ENCODE measurements around the gene TRAPPC2L.

TRAPPC2L gene

DNA sequence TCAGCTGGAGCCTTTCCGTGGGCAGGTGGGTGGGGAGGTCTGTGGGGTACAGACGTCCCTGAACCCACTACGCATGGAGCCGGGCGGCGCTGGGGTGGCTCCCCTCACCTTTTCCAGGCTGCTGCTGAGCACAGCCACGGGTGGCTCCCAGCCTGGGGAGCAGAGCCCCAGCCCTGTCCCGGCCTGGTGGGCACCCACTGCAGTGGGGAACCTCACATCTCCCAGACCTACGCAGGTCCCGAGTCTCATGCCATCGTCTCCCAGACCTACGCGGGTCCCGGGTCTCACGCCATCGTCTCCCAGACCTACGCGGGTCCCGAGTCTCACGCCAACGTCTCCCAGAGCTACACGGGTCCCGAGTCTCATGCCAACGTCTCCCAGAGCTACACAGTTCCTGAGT, 28.2 kb upstream of the TRAPPC2L start:
- TF ChIP-seq, protein P1, sequence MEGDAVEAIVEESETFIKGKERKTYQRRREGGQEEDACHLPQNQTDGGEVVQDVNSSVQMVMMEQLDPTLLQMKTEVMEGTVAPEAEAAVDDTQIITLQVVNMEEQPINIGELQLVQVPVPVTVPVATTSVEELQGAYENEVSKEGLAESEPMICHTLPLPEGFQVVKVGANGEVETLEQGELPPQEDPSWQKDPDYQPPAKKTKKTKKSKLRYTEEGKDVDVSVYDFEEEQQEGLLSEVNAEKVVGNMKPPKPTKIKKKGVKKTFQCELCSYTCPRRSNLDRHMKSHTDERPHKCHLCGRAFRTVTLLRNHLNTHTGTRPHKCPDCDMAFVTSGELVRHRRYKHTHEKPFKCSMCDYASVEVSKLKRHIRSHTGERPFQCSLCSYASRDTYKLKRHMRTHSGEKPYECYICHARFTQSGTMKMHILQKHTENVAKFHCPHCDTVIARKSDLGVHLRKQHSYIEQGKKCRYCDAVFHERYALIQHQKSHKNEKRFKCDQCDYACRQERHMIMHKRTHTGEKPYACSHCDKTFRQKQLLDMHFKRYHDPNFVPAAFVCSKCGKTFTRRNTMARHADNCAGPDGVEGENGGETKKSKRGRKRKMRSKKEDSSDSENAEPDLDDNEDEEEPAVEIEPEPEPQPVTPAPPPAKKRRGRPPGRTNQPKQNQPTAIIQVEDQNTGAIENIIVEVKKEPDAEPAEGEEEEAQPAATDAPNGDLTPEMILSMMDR (conservative IDR thresholded peaks at IDR 0.05; ENCODE audit: low read length): no peak
- no peak overlapping the region for H3K4me3 ChIP-seq (ENCODE audit: low read length)
- DNase-seq (ENCODE audit: low read depth): no peak

DNA sequence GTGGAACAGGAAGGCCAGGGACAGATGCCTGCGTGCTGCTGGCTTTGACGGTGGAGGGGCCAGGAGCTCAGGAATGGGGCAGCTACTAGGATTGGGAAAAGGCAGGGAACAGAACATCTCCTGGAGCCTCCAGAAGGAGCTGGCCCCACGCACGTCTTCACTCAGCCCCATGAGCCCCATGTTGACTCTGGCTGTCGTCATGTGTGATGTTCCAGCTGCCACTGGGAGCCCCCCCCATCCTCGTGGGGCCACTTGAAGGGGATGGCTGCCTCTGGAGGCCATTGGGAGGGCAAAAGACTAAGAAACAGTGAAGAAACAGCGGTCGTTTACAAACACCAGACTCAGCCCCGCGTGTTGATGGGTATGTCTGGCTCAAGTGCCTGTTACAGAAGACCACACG, 26.7 kb upstream of the TRAPPC2L start:
- no peak for DNase-seq (ENCODE audit: low read depth)
- no peak overlapping the region for H3K4me3 ChIP-seq (ENCODE audit: low read length)
- TF ChIP-seq, protein P1 (conservative IDR thresholded peaks at IDR 0.05; ENCODE audit: low read length): no peak

- DNase-seq (ENCODE audit: low read depth): no peak
- no peak overlapping the region for H3K4me3 ChIP-seq (ENCODE audit: low read length)
- TF ChIP-seq, protein P1 (conservative IDR thresholded peaks at IDR 0.05; ENCODE audit: low read length): no peak
These were observed 26.1 kb upstream of the TRAPPC2L start for GRCh38 chr16:88830783-88831182.

GRCh38 chr16:88831838-88832237, 25.1 kb upstream of the TRAPPC2L start:
- TF ChIP-seq, protein P1 (conservative IDR thresholded peaks at IDR 0.05; ENCODE audit: low read length): no peak
- H3K4me3 ChIP-seq (ENCODE audit: low read length): no peak overlapping the region
- DNase-seq (ENCODE audit: low read depth): no peak

GRCh38 chr16:88833086-88833485, 23.8 kb upstream of the TRAPPC2L start:
- no peak for DNase-seq (ENCODE audit: low read depth)
- TF ChIP-seq, protein P1 (conservative IDR thresholded peaks at IDR 0.05; ENCODE audit: low read length): no peak
- H3K4me3 ChIP-seq (ENCODE audit: low read length): no peak overlapping the region

- DNase-seq (ENCODE audit: low read depth): no peak
- TF ChIP-seq, protein P1 (conservative IDR thresholded peaks at IDR 0.05; ENCODE audit: low read length): no peak
- no peak overlapping the region for H3K4me3 ChIP-seq (ENCODE audit: low read length)
These were observed 22.3 kb upstream of the TRAPPC2L start for GRCh38 chr16:88834670-88835069.

DNA sequence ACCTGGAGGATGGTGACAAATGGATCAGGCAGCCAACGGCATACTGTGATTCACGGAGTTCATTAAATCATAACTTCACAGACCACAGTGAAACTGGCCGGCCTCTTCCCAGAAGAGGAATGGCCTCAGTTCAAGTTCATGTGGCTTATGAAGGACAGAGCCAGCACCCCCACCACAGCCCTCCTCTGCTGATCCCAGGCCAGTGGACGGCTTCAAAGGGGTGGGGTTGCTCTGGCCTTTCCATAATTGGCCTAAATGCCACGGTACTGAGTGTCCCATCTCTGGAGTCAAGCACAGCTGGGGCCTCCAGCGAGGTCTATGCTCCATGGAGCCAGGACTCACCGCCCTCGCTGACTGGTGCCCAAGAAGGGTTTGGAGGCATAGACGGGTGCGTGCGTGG, 21.5 kb upstream of the TRAPPC2L start:
- peak; percentile 12 for DNase-seq (ENCODE audit: low read depth)
- H3K4me3 ChIP-seq (ENCODE audit: low read length): no peak overlapping the region
- TF ChIP-seq, protein P1 (conservative IDR thresholded peaks at IDR 0.05; ENCODE audit: low read length): no peak

All from AG10803 (cell line).